DOHH2 (cell line): ENCODE measurements around the gene AAGAB.

Experiments
- H3F3A ChIP-seq: fragments of 200-600 bp; sonication (generic), shearing (Covaris generic); 2 replicates; pipeline ENCODE4 v1.6.0; 2016; ENCODE audit warnings: antibody characterized with exemption, mild to moderate bottlenecking; ENCODE audit not compliant: control insufficient read depth, insufficient read depth
- H3K27ac ChIP-seq: fragments of 200-600 bp; sonication (generic); 2 replicates; pipeline ENCODE4 v1.5.1; 2014; ENCODE audit warnings: low read depth, mild to moderate bottlenecking, low read length, moderate library complexity
- H3K27me3 ChIP-seq: fragments of 200-600 bp; sonication (generic); 2 replicates; pipeline ENCODE4 v1.6.1; 2014; ENCODE audit warnings: mild to moderate bottlenecking, low read length, mixed read lengths; ENCODE audit not compliant: control insufficient read depth
- H3K36me3 ChIP-seq: fragments of 200-600 bp; sonication (generic); 2 replicates; pipeline ENCODE4 v1.6.1; 2014; ENCODE audit warnings: mild to moderate bottlenecking, low read length, moderate library complexity, mixed read lengths; ENCODE audit not compliant: control insufficient read depth
- H3K4me1 ChIP-seq: fragments of 200-600 bp; sonication (generic); 2 replicates; pipeline ENCODE4 v1.6.1; 2014; ENCODE audit warnings: mild to moderate bottlenecking, low read length, mixed read lengths; ENCODE audit not compliant: control insufficient read depth
- H3K4me2 ChIP-seq: fragments of 200-600 bp; sonication (generic); 2 replicates; pipeline ENCODE4 v1.6.0; 2014; ENCODE audit warnings: mild to moderate bottlenecking, low read length, moderate library complexity
- H3K4me3 ChIP-seq: fragments of 200-600 bp; sonication (generic); 2 replicates; pipeline ENCODE4 v1.5.1; 2014; ENCODE audit warnings: mild to moderate bottlenecking, low read length, mixed read lengths
- H3K79me2 ChIP-seq: fragments of 200-600 bp; sonication (generic); 2 replicates; pipeline ENCODE4 v1.6.1; 2014; ENCODE audit warnings: mild to moderate bottlenecking, low read length, mixed read lengths; ENCODE audit not compliant: control insufficient read depth
- H3K9me2 ChIP-seq: fragments of 200-600 bp; sonication (generic); replicated peaks from 2 replicates; pipeline ENCODE4 v1.6.1; 2014; ENCODE audit warnings: mild to moderate bottlenecking, low read length, mixed read lengths; ENCODE audit not compliant: control insufficient read depth
- H3K9me3 ChIP-seq: fragments of 200-600 bp; sonication (generic); 2 replicates; pipeline ENCODE4 v1.6.1; 2014; ENCODE audit warnings: antibody characterized with exemption, low read length, mixed read lengths; ENCODE audit not compliant: control insufficient read depth, insufficient read depth
- H4K20me1 ChIP-seq: fragments of 200-600 bp; sonication (generic); 2 replicates; pipeline ENCODE4 v1.6.0; 2014; ENCODE audit warnings: low read depth, mild to moderate bottlenecking, antibody characterized with exemption, low read length, moderate library complexity; ENCODE audit not compliant: control insufficient read depth, insufficient read depth
- CTCF ChIP-seq: fragments of 200-600 bp; sonication (generic); IDR thresholded peaks from one replicate; pipeline ENCODE4 v1.5.1; 2014; ENCODE audit warnings: antibody characterized with exemption, mild to moderate bottlenecking, low read depth, low read length; ENCODE audit not compliant: poor library complexity, severe bottlenecking
- EZH2phosphoT487 ChIP-seq: fragments of 200-600 bp; sonication (generic); IDR thresholded peaks from 2 replicates; pipeline ENCODE4 v1.6.1; 2017; ENCODE audit warnings: borderline replicate concordance, mild to moderate bottlenecking, antibody characterized with exemption, low read length, moderate library complexity, mixed read lengths

AAGAB gene

GRCh38 chr15:67180035-67180434, 74.4 kb downstream of the AAGAB start:
- H3F3A ChIP-seq, result no peaks in the 10 kb centered on the region
- H3K4me1 ChIP-seq, result no peaks in the 10 kb centered on the region
- H3K27me3 ChIP-seq, result no peaks in the 10 kb centered on the region
- TF ChIP-seq CTCF (no peak), EZH2phosphoT487 (no peak)
- H3K36me3 ChIP-seq, result 0 out of 2 replicates have a peak, but pooled peaks cover 1% of the 10 kb centered on the region
- no peak overlapping the region for H3K4me3 ChIP-seq
- no peaks in the 10 kb centered on the region for H3K79me2 ChIP-seq
- no peak overlapping the region for H3K27ac ChIP-seq
- no peaks in the 10 kb centered on the region for H3K9me3 ChIP-seq
- H3K4me2 ChIP-seq, result no peak overlapping the region
- no peaks in the 10 kb centered on the region for H3K9me2 ChIP-seq
- 0 out of 2 replicates have a peak, but pooled peaks cover 3% of the 10 kb centered on the region for H4K20me1 ChIP-seq

- Histone ChIP-seq H4K20me1 (0 out of 2 replicates have a peak, but pooled peaks cover 3% of the 10 kb centered on the region), H3K9me2 (no peaks in the 10 kb centered on the region), H3K4me1 (peaks cover 1% of the 10 kb centered on the region; the same call in 1 of the 2 replicates), H3K27ac (no peak overlapping the region), H3K4me3 (no peak overlapping the region), H3K27me3 (no peaks in the 10 kb centered on the region), H3K79me2 (no peaks in the 10 kb centered on the region), H3K9me3 (no peaks in the 10 kb centered on the region), H3F3A (no peaks in the 10 kb centered on the region), H3K4me2 (no peak overlapping the region), H3K36me3 (no peaks in the 10 kb centered on the region)
- TF ChIP-seq CTCF, result no peak
- no peak for TF ChIP-seq EZH2phosphoT487
Measured at GRCh38 chr15:67179411-67179995, 75.0 kb downstream of the AAGAB start.

DNA sequence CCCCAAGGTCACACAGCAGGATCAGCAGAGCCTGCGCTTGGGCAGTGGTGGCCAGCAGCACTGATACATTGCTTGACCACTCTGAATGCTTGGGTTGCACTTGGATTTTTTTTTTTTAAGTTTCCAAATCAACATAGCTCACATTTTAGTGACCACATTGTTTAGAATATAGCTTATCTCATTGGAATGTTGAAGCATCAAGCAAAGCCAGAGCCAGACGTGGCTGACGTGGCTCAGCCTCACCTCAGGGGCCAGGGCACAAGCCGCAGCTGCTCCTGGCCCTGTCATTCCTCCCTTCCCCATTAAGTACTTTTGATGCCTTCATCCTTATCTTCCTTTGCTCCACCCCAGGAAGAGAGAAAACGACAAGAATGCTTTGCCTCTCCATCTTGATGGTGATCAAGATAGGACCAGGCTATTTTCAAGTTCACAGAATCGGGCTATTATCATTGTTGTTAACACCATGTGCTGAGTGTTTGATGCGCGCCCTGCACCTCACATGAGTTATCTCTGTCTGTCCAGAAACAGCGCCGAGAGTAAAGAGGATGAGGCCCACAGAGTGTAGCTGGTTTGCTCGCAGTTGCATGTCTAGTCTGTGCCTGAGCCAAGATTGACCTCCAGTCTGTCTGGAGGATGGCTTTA, 75.8 kb downstream of the AAGAB start:
- 0 out of 2 replicates have a peak, but pooled peaks cover 3% of the 10 kb centered on the region for H4K20me1 ChIP-seq
- H3K27me3 ChIP-seq, result no peaks in the 10 kb centered on the region
- H3K9me3 ChIP-seq, result no peaks in the 10 kb centered on the region
- peaks cover 4% of the 10 kb centered on the region; the same call in 1 of the 2 replicates for H3K4me1 ChIP-seq
- H3K27ac ChIP-seq, result no peak overlapping the region
- H3F3A ChIP-seq, result no peaks in the 10 kb centered on the region
- H3K9me2 ChIP-seq, result no peaks in the 10 kb centered on the region
- H3K4me2 ChIP-seq, result no peak overlapping the region
- H3K4me3 ChIP-seq, result no peak overlapping the region
- TF ChIP-seq EZH2phosphoT487 (no peak), CTCF (no peak)
- H3K79me2 ChIP-seq, result no peaks in the 10 kb centered on the region
- H3K36me3 ChIP-seq, result no peaks in the 10 kb centered on the region
